SKM-1 treated with dmso at 0.1 percent for 144 hours (cell line): ENCODE measurements around the gene FAM193B.
A peak's percentile ranks its signal among the peaks of the same experiment; 100 is the strongest.

Experiments
- DNase-seq: peaks from one replicate; lab custom pipeline; 2025; ENCODE audit not compliant: unreplicated experiment; lab: John Stamatoyannopoulos, UW

FAM193B gene

GRCh38 chr5:177516601-177517568 lies 37.5 kb downstream of the FAM193B start, which contains the start of gene DDX41:
TSS of gene DDX41 (minus strand) at chr5:177516961. CDS start at chr5:177516945, 16 bp downstream.
- DNase-seq = peak; percentile 95

GRCh38 chr5:177515580-177515979 lies 38.8 kb downstream of the FAM193B start:
- DNase-seq = no peak

GRCh38 chr5:177514541-177514940 lies 39.8 kb downstream of the FAM193B start:
- no peak for DNase-seq

- no peak for DNase-seq
These were observed 40.9 kb downstream of the FAM193B start for GRCh38 chr5:177513500-177513899.

GRCh38 chr5:177512736-177513380 lies 41.5 kb downstream of the FAM193B start:
- no peak for DNase-seq

GRCh38 chr5:177511796-177512675 lies 42.3 kb downstream of the FAM193B start:
- DNase-seq = no peak

- no peak for DNase-seq
These were observed 43.2 kb downstream of the FAM193B start for GRCh38 chr5:177511181-177511580.

GRCh38 chr5:177510567-177511053 lies 43.8 kb downstream of the FAM193B start:
- DNase-seq = peak; percentile 95

GRCh38 chr5:177509991-177510566 lies 44.3 kb downstream of the FAM193B start:
- DNase-seq = no peak

GRCh38 chr5:177509381-177509951 lies 44.9 kb downstream of the FAM193B start, which contains the start of gene DOK3:
TSS of gene DOK3 (minus strand) at chr5:177509826. CDS start at chr5:177509540, 286 bp downstream.
- DNase-seq = peak; percentile 68

GRCh38 chr5:177508837-177509236 lies 45.5 kb downstream of the FAM193B start:
- no peak for DNase-seq

GRCh38 chr5:177508221-177508611 lies 46.1 kb downstream of the FAM193B start:
- DNase-seq = no peak

GRCh38 chr5:177507596-177508220 lies 46.7 kb downstream of the FAM193B start:
- no peak for DNase-seq

- peak; percentile 17 for DNase-seq
These were observed 47.2 kb downstream of the FAM193B start for GRCh38 chr5:177507165-177507564.

- no peak for DNase-seq
These were observed 49.3 kb downstream of the FAM193B start for GRCh38 chr5:177505075-177505474.

- DNase-seq = no peak
These were observed 50.0 kb downstream of the FAM193B start for GRCh38 chr5:177504086-177505056.

- no peak for DNase-seq
These were observed 50.8 kb downstream of the FAM193B start for GRCh38 chr5:177503351-177504085.

GRCh38 chr5:177502886-177503285 lies 51.5 kb downstream of the FAM193B start:
- no peak for DNase-seq
